Effector CD8-positive, alpha-beta T cell (primary cell): ENCODE results near the gene STOML1.

Experiments used
- DNase-seq: peaks from one replicate; lab custom pipeline; 2025; lab: John Stamatoyannopoulos, UW

Gene STOML1

GRCh38 chr15:74019734-74020133 lies 27.6 kb upstream of the STOML1 start:
- no peak for DNase-seq

- DNase-seq, result no peak
These were observed 21.3 kb upstream of the STOML1 start for GRCh38 chr15:74013374-74013894.

- DNase-seq, result no peak
These were observed 19.5 kb upstream of the STOML1 start for GRCh38 chr15:74011610-74012009.

GRCh38 chr15:74010929-74011540 lies 18.9 kb upstream of the STOML1 start:
- DNase-seq, result no peak

- DNase-seq, result no peak
These were observed 16.8 kb upstream of the STOML1 start for GRCh38 chr15:74008901-74009300.

- no peak for DNase-seq
These were observed 15.8 kb upstream of the STOML1 start for GRCh38 chr15:74007820-74008371.

GRCh38 chr15:74006774-74007639 lies 14.9 kb upstream of the STOML1 start:
- no peak for DNase-seq

- DNase-seq, result no peak
These were observed 5.9 kb upstream of the STOML1 start for GRCh38 chr15:73997986-73998385.

- no peak for DNase-seq
These were observed 4.8 kb upstream of the STOML1 start for GRCh38 chr15:73996939-73997338.

- DNase-seq, result no peak
These were observed 4.2 kb upstream of the STOML1 start for GRCh38 chr15:73996267-73996666.

GRCh38 chr15:73994912-73995622 lies 3.0 kb upstream of the STOML1 start:
- DNase-seq, result no peak

- DNase-seq, result peak; percentile 87
These were observed 2.4 kb upstream of the STOML1 start, which contains the start of gene PML for GRCh38 chr15:73994413-73994883. Gene PML (plus strand): TSS chr15:73994716. CDS start chr15:73994813, 97 bp downstream.

GRCh38 chr15:73993211-73993994 lies 1.3 kb upstream of the STOML1 start:
- DNase-seq, result no peak

GRCh38 chr15:73992594-73992898 lies 451 bp upstream of the STOML1 start:
- no peak for DNase-seq

GRCh38 chr15:73991260-73991659 lies 835 bp downstream of the STOML1 start:
- no peak for DNase-seq

GRCh38 chr15:73990250-73991005 lies 1.7 kb downstream of the STOML1 start:
- no peak for DNase-seq

GRCh38 chr15:73989001-73989798 lies 2.9 kb downstream of the STOML1 start:
- DNase-seq, result no peak

- DNase-seq, result no peak
These were observed 3.6 kb downstream of the STOML1 start for GRCh38 chr15:73988445-73988969.

- DNase-seq, result no peak
These were observed 4.2 kb downstream of the STOML1 start for GRCh38 chr15:73987681-73988444.
